Choroid plexus epithelial cell (primary cell): ENCODE data around the gene NPY2R.

Experiments used
- DNase-seq: peaks from one replicate; pipeline ENCODE4 v3.0.0-alpha.2; 2010; ENCODE audit warnings: low read depth
- H3K4me3 ChIP-seq: 2 replicates; pipeline ENCODE4 v1.5.1; 2011; ENCODE audit warnings: low read depth, mild to moderate bottlenecking, control low read depth, low read length, moderate library complexity
- CTCF ChIP-seq: conservative IDR thresholded peaks from 2 replicates; pipeline ENCODE4 v1.5.1; 2011; ENCODE audit warnings: low read depth, mild to moderate bottlenecking, control low read depth, inconsistent platforms, low read length, moderate library complexity

Gene NPY2R

GRCh38 chr4:155186972-155187371, 21.5 kb upstream of the NPY2R start:
- H3K4me3 ChIP-seq = no peak overlapping the region
- no peak for DNase-seq
- no peak for TF ChIP-seq CTCF

- TF ChIP-seq CTCF = no peak
- no peak for DNase-seq
- H3K4me3 ChIP-seq = no peak overlapping the region
Observed at GRCh38 chr4:155187989-155188388, 20.4 kb upstream of the NPY2R start.

- no peak overlapping the region for H3K4me3 ChIP-seq
- DNase-seq = no peak
- TF ChIP-seq CTCF = no peak
Observed at GRCh38 chr4:155190099-155190498, 18.3 kb upstream of the NPY2R start.

GRCh38 chr4:155197757-155198156, 10.7 kb upstream of the NPY2R start:
- H3K4me3 ChIP-seq = no peak overlapping the region
- no peak for DNase-seq
- TF ChIP-seq CTCF = no peak

- no peak overlapping the region for H3K4me3 ChIP-seq
- DNase-seq = no peak
- TF ChIP-seq CTCF = no peak
Observed at GRCh38 chr4:155207534-155208257, 740 bp upstream of the NPY2R start.

- no peak for DNase-seq
Observed at GRCh38 chr4:155220025-155220424, 11.6 kb downstream of the NPY2R start.

More at GRCh38 chr4:155220025-155220424, 11.6 kb downstream of the NPY2R start:
- no peak overlapping the region for H3K4me3 ChIP-seq
- TF ChIP-seq CTCF = no peak
